HepG2 (cell line): Measurements from ENCODE around the gene HES7. TPM values are rescaled to one million over a fixed set of nuclear protein-coding genes. Genes with fewer than 3 reads are reported as not detected.

Experiments
- AGO2 ChIP-seq: fragments of 200-400 bp; formaldehyde crosslinking; optimal IDR thresholded peaks from 2 replicates; pipeline ENCODE3; 2017; ENCODE audit warnings: mild to moderate bottlenecking, low read depth, low read length, moderate library complexity
- ARID3A ChIP-seq: IDR thresholded peaks from 2 replicates; pipeline ENCODE4 v1.6.1; 2012; ENCODE audit warnings: low read depth, low read length, improper control_type of control experiment
- ARNTL ChIP-seq: sonication (generic); formaldehyde crosslinking; IDR thresholded peaks from 2 replicates; pipeline ENCODE4 v1.4.0; 2020; ENCODE audit warnings: mild to moderate bottlenecking, missing genetic modification reagents
- CEBPB ChIP-seq: IDR thresholded peaks from 2 replicates; pipeline ENCODE4 v1.6.1; 2011; ENCODE audit warnings: low read depth, low read length, improper control_type of control experiment, borderline replicate concordance
- MTF1 ChIP-seq: sonication (generic); formaldehyde crosslinking; IDR thresholded peaks from 2 replicates; pipeline ENCODE4 v1.5.0; 2020; ENCODE audit warnings: missing genetic modification reagents
- MTF2 ChIP-seq: sonication (generic); formaldehyde crosslinking; IDR thresholded peaks from 2 replicates; pipeline ENCODE4 v1.5.0; 2020; ENCODE audit warnings: missing genetic modification reagents, borderline replicate concordance
- PRDM10 ChIP-seq: sonication (generic); formaldehyde crosslinking; IDR thresholded peaks from 2 replicates; pipeline ENCODE4 v1.4.0; 2020; ENCODE audit warnings: low read depth, missing genetic modification reagents
- SIN3A ChIP-seq: IDR thresholded peaks from 2 replicates; pipeline ENCODE4 v1.6.1; 2011; ENCODE audit warnings: low read depth, mild to moderate bottlenecking, control low read depth, low read length, borderline replicate concordance
- SOX13 ChIP-seq, 3 experiments: fragments of 450-650 bp in 1 of 3; sonication (generic) in 1 of 3; formaldehyde crosslinking in 1 of 3; IDR thresholded peaks in 2 of 3; conservative IDR thresholded peaks in 1 of 3; 2 replicates each; pipeline versions ENCODE4 v1.5.0 to v1.6.1; 2016 to 2020; ENCODE audit warnings: antibody characterized with exemption in 1 of 3, mild to moderate bottlenecking in 1 of 3, missing compliant biosample characterization in 1 of 3, missing genetic modification reagents in 1 of 3, moderate library complexity in 1 of 3
- THAP9 ChIP-seq: sonication (generic); formaldehyde crosslinking; IDR thresholded peaks from 2 replicates; pipeline ENCODE4; 2020; ENCODE audit warnings: missing genetic modification reagents, mild to moderate bottlenecking, borderline replicate concordance
- XRCC5 ChIP-seq: fragments of 200-400 bp; formaldehyde crosslinking; optimal IDR thresholded peaks from 2 replicates; pipeline ENCODE3; 2017; ENCODE audit warnings: mild to moderate bottlenecking, low read length
- ZNF441 ChIP-seq: sonication (generic); formaldehyde crosslinking; IDR thresholded peaks from 2 replicates; pipeline ENCODE4 v1.7.0; 2021; ENCODE audit warnings: missing genetic modification reagents, borderline replicate concordance
- ZNF446 ChIP-seq: sonication (generic); formaldehyde crosslinking; IDR thresholded peaks from 2 replicates; pipeline ENCODE4 v1.5.0; 2020; ENCODE audit warnings: mild to moderate bottlenecking, missing genetic modification reagents
- polyA plus RNA-seq, 8 experiments: library from polyadenylated mRNA; depleted of rRNA in 3 of 8; stranded (reverse) in 7 of 8; unstranded in 1 of 8; fragments of >200 nt; fragmentation: Illumina TruSeq in 4 of 8; extraction: Trizol in 4 of 8; gene quantifications; 2 replicates each; pipeline versions ENCODE4 v1.2.1 to v1.2.3, GENCODE V29; 2011 to 2016; ENCODE audit warnings: low read depth in 4 of 8, missing spikeins in 1 of 8, mixed read lengths in 1 of 8; ENCODE audit not compliant: insufficient read depth in 1 of 8
- total RNA-seq, 5 experiments: library from RNA; depleted of rRNA; stranded (reverse); fragments of >200 nt; fragmentation: Illumina TruSeq; extraction: Trizol; gene quantifications; 2 replicates each; pipeline ENCODE4 v1.2.3, GENCODE V29; 2016; ENCODE audit warnings: low read depth in 1 of 5
- TF ChIP-seq, protein P1 (sequence below): sonication (generic); formaldehyde crosslinking; IDR thresholded peaks from 2 replicates; pipeline ENCODE4 v1.5.0; 2020; ENCODE audit warnings: missing genetic modification reagents
- TF ChIP-seq, protein P2 (sequence below): sonication (generic); formaldehyde crosslinking; IDR thresholded peaks from 2 replicates; pipeline ENCODE4 v1.4.0; 2020; ENCODE audit warnings: missing genetic modification reagents, mild to moderate bottlenecking, borderline replicate concordance

Gene HES7
- total and polyA plus RNA-seq, 2 of the 13 experiments (the other 11 are each of a cell fraction or from before 2014, with no cell fraction given): not detected

- TF ChIP-seq ARID3A: no peak
- no peak for TF ChIP-seq AGO2
- no peak for TF ChIP-seq MTF1
- TF ChIP-seq XRCC5: peak; percentile 96
- TF ChIP-seq ZNF441: no peak
- TF ChIP-seq SIN3A: 0 out of 2 replicates have a peak, but pooled peaks have one; percentile 52
- TF ChIP-seq PRDM10 (CRISPR knock-in tag): no peak
- no peak for TF ChIP-seq CEBPB
- TF ChIP-seq, protein P1, sequence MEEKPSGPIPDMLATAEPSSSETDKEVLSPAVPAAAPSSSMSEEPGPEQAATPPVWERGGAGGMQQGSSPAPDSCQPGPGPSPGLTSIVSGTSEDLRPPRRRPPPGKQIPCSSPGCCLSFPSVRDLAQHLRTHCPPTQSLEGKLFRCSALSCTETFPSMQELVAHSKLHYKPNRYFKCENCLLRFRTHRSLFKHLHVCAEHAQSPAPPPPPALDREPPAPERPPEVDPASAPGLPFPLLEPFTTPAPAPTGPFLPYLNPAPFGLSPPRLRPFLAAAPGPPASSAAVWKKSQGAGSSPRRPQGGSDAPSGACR (CRISPR knock-in tag): no peak
- TF ChIP-seq, protein P2, sequence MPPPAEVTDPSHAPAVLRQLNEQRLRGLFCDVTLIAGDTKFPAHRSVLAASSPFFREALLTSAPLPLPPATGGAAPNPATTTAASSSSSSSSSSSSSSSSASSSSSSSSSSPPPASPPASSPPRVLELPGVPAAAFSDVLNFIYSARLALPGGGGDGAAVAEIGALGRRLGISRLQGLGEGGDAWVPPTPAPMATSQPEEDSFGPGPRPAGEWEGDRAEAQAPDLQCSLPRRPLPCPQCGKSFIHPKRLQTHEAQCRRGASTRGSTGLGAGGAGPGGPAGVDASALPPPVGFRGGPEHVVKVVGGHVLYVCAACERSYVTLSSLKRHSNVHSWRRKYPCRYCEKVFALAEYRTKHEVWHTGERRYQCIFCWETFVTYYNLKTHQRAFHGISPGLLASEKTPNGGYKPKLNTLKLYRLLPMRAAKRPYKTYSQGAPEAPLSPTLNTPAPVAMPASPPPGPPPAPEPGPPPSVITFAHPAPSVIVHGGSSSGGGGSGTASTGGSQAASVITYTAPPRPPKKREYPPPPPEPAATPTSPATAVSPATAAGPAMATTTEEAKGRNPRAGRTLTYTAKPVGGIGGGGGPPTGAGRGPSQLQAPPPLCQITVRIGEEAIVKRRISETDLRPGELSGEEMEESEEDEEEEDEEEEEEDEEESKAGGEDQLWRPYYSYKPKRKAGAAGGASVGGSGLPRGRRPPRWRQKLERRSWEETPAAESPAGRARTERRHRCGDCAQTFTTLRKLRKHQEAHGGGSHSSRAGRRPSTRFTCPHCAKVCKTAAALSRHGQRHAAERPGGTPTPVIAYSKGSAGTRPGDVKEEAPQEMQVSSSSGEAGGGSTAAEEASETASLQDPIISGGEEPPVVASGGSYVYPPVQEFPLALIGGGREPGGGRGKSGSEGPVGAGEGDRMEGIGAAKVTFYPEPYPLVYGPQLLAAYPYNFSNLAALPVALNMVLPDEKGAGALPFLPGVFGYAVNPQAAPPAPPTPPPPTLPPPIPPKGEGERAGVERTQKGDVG (CRISPR knock-in tag): no peak
- TF ChIP-seq ZNF446 (CRISPR knock-in tag): no peak
- no peak for TF ChIP-seq MTF2 (CRISPR knock-in tag)
- no peak for TF ChIP-seq ARNTL
- no peak for TF ChIP-seq THAP9 (CRISPR knock-in tag)
- no peak for TF ChIP-seq SOX13 (IDR thresholded peaks at IDR 0.05)
- TF ChIP-seq SOX13 (CRISPR knock-in tag; conservative IDR thresholded peaks at IDR 0.05 in 1 of 2, IDR thresholded peaks at IDR 0.05 in 1 of 2): 0 out of 4 replicates have a peak, but pooled peaks of 1 of the 2 experiments have one; percentile 21
These were observed 34.5 kb upstream of the HES7 start (continued) for GRCh38 chr17:8158267-8159031.
